A673 (cell line): ENCODE data around the gene CCDC63.

Source experiments
- CTCF ChIP-seq: fragments of 300-800, 200-600 bp; sonication (generic); conservative IDR thresholded peaks from 2 replicates; pipeline ENCODE4 v1.5.1; 2017; ENCODE audit warnings: low read depth, mild to moderate bottlenecking, antibody characterized with exemption, low read length, moderate library complexity, mixed read lengths
- EZH2 ChIP-seq: fragments of 200-600 bp; sonication (generic); IDR thresholded peaks from 2 replicates; pipeline ENCODE4 v1.6.1; 2017; ENCODE audit warnings: borderline replicate concordance, low read depth, mild to moderate bottlenecking, mixed read lengths, antibody characterized with exemption, low read length; ENCODE audit not compliant: poor library complexity, severe bottlenecking

GRCh38 chr12:110934093-110934852, 87.5 kb downstream of the CCDC63 start:
- no peak for TF ChIP-seq EZH2
- TF ChIP-seq CTCF, result no peak
